ENCODE data around the gene TMPRSS9. TPM values are rescaled to one million over a fixed set of nuclear protein-coding genes. Genes with fewer than 3 reads are reported as not detected.

The TMPRSS9 gene
- total and polyA plus RNA-seq, 2 of the 13 experiments (the other 11 are each of a cell fraction or from before 2014, with no cell fraction given), result 2.5 to 5.2 TPM

DNA sequence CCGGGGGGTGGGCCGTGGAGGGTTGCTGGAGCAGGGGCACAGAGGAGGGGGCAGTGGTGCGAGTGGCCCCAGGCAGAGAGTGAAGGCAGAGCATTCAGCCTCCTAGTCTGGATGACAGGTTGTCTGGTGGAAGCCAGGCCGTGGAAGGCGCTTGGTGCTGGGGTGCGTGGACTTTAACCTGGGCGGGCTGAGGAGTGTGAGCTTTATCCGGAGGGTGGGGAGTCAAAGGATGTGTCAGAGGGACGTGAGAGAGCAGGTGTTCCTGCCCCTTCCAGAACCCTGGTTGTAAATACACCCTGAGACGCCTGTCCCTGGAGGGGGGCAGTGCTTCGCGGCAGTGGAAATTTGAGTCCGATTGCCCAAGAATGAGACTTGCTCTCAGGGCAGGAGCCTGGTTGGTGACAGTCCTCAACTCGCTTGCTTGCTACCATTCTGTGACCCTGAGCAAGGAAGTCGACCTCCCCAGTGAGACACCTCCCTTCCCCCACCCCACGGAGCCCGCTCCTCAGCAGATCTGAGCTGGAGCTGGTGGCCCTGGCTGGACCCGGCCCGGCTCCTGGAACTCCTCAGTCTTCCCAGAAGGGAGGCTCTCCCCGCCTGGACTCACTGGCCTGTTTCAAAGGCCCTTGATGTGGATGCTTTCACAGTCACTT lies 29.3 kb upstream of the TMPRSS9 start (continued):
- peak; percentile 43; the same call in 1 of the 2 replicates for TF ChIP-seq GABPB1 (CRISPR knock-in tag; IDR thresholded peaks at IDR 0.05)
- 0 out of 2 replicates have a peak, but pooled peaks have one; percentile 5 for TF ChIP-seq ZNF205 (CRISPR knock-in tag; IDR thresholded peaks at IDR 0.05)
- TF ChIP-seq ZSCAN25 (CRISPR knock-in tag; IDR thresholded peaks at IDR 0.05), result peak; percentile 38; the same call in 1 of the 2 replicates
- TF ChIP-seq MYC (CRISPR knock-in tag; IDR thresholded peaks at IDR 0.05; ENCODE audit: borderline replicate concordance), result peak; percentile 58; the same call in 1 of the 2 replicates
- TF ChIP-seq ZMYM4 (CRISPR knock-in tag; IDR thresholded peaks at IDR 0.05), result peak; percentile 56; the same call in 1 of the 2 replicates
- 0 out of 2 replicates have a peak, but pooled peaks have one; percentile 49 for TF ChIP-seq ZBTB42 (CRISPR knock-in tag; IDR thresholded peaks at IDR 0.05)
- TF ChIP-seq ETV5 (CRISPR knock-in tag; IDR thresholded peaks at IDR 0.05; ENCODE audit: borderline replicate concordance), result peak; percentile 62; the same call in 1 of the 2 replicates
- TF ChIP-seq ZEB1 (IDR thresholded peaks at IDR 0.05; ENCODE audit: insufficient replicate concordance, low read depth), result peak; percentile 47
- no peak for TF ChIP-seq GABPA (IDR thresholded peaks at IDR 0.05; ENCODE audit: low read depth, low read length)
- peak; percentile 46; the same call in 1 of the 2 replicates for TF ChIP-seq GABPA (CRISPR knock-in tag; IDR thresholded peaks at IDR 0.05; ENCODE audit: low read depth)

DNA sequence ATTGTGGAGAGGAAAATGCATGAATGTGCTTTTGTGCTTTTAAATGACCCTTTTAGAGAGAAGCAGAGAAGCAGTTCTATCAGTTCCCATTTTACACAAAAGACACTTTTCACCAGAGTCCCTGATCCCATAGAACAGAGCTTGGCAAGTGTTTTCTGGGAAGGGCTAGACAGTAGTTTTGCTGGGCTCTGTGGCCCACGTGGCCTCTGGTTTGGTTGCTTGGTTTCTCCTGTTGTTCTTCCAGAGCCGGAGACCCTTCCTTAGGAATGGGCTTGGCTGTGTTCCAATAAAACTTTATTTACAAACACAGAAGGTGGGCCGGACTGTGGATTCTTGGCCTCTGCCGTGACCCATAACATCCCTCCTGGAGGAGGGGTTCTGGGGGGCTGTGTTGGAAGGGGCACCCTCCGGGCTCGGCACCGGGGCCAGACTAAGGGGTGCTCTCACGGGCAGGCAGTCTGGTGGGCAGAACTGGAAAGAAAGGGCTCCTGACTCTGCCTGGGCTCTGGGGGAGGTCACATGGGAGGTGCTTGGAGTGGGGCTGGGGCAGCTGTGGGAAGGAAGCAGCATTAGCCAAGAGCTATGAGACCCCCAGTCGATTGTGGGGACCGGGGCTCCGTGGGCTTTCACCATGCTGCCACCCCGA lies 28.3 kb upstream of the TMPRSS9 start:
- CTCF ChIA-PET (ENCODE audit: low intra/inter-chr PET ratio, low total read pairs), result no interaction called here
- intact Hi-C loops (cut with micrococcal nuclease; ENCODE audit: unreplicated experiment), result no loop called here
- BruUV-seq (replicated peaks), result no TSS peak
- peak overlapping the region; percentile 95 for H3K4me2 ChIP-seq (ENCODE audit: low read depth, low read length)
- H3K36me3 ChIP-seq (replicated peaks in 1 of 2; ENCODE audit: control insufficient read depth in 1 of 2, insufficient read depth in 2 of 2, low read length in 2 of 2), result peaks cover 0 to 3% of the 10 kb centered on the region in 2 experiments; a peak in 1 of 5 replicates
- H3K27ac ChIP-seq (ENCODE audit: extremely low read length, insufficient read depth, low read length), result peak overlapping the region; percentile 53
- H3K4me3 ChIP-seq (replicated peaks in 1 of 3; ENCODE audit: insufficient read depth in 1 of 3, low read depth in 2 of 3, low read length in 3 of 3), result peak overlapping the region; percentile 47 to 73 (median 56)
- peaks cover 8% of the 10 kb centered on the region; the same call in 1 of the 2 replicates for H4K20me1 ChIP-seq (ENCODE audit: insufficient read depth, low read length)
- POLR2A ChIA-PET, result interaction anchor here (1.6 to 3.4 kb wide), 4 partner anchors 62 to 125 kb away, joined by 3 to 35 read pairs (median 5); partner anchors contain the start of gene LMNB2
- DNase-seq (ENCODE audit: low spot score) (no peak), FAIRE-seq (no peak), ATAC-seq (no peak)
- no peaks in the 10 kb centered on the region; a peak in 1 of 5 replicates for H3K27me3 ChIP-seq (ENCODE audit: control insufficient read depth in 1 of 2, insufficient read depth in 2 of 2, low read length in 2 of 2)
- H3K4me1 ChIP-seq (ENCODE audit: insufficient read depth, low read length), result peaks cover 62% of the 10 kb centered on the region
- no peaks in the 10 kb centered on the region for H3K9me3 ChIP-seq (ENCODE audit: low read length)
- no peak overlapping the region for H2AFZ ChIP-seq (ENCODE audit: low read length)
- WGBS (ENCODE audit: low lambda C conversion rate), result 5% methylated on average over 6 of the region's 12 CpGs
- H3K79me2 ChIP-seq (ENCODE audit: insufficient read depth, low read length), result peaks cover 37% of the 10 kb centered on the region
- in situ Hi-C loops (cut with HindIII; ENCODE audit: extremely low pct_ligation_motif_present, low pct_unique_long_range_greater_than_20kb), result no loop called here
- peak overlapping the region; percentile 56; the same call in 1 of the 2 replicates for H3K9ac ChIP-seq (ENCODE audit: insufficient read depth, low read depth, low read length)
- TF ChIP-seq MIER2 (CRISPR knock-in tag; IDR thresholded peaks at IDR 0.05), result no peak
- TF ChIP-seq, protein P1, sequence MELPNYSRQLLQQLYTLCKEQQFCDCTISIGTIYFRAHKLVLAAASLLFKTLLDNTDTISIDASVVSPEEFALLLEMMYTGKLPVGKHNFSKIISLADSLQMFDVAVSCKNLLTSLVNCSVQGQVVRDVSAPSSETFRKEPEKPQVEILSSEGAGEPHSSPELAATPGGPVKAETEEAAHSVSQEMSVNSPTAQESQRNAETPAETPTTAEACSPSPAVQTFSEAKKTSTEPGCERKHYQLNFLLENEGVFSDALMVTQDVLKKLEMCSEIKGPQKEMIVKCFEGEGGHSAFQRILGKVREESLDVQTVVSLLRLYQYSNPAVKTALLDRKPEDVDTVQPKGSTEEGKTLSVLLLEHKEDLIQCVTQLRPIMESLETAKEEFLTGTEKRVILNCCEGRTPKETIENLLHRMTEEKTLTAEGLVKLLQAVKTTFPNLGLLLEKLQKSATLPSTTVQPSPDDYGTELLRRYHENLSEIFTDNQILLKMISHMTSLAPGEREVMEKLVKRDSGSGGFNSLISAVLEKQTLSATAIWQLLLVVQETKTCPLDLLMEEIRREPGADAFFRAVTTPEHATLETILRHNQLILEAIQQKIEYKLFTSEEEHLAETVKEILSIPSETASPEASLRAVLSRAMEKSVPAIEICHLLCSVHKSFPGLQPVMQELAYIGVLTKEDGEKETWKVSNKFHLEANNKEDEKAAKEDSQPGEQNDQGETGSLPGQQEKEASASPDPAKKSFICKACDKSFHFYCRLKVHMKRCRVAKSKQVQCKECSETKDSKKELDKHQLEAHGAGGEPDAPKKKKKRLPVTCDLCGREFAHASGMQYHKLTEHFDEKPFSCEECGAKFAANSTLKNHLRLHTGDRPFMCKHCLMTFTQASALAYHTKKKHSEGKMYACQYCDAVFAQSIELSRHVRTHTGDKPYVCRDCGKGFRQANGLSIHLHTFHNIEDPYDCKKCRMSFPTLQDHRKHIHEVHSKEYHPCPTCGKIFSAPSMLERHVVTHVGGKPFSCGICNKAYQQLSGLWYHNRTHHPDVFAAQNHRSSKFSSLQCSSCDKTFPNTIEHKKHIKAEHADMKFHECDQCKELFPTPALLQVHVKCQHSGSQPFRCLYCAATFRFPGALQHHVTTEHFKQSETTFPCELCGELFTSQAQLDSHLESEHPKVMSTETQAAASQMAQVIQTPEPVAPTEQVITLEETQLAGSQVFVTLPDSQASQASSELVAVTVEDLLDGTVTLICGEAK (IDR thresholded peaks at IDR 0.05), result peak; percentile 83
- TF ChIP-seq, protein P1 (CRISPR knock-in tag; IDR thresholded peaks at IDR 0.05), result peak; percentile 100
- no peak for TF ChIP-seq ZNF33A (CRISPR knock-in tag; IDR thresholded peaks at IDR 0.05; ENCODE audit: borderline replicate concordance)
